Urinary bladder (tissue), 4 donors: Measurements from ENCODE around the gene CDC42BPA. TPM values are rescaled to one million over a fixed set of nuclear protein-coding genes. Genes with fewer than 3 reads are reported as not detected.

ENCODE experiments used
- DNase-seq: peaks from one replicate; pipeline ENCODE4 v3.0.0-alpha.2; 2015; ENCODE audit errors: extremely low spot score
- H3K27ac ChIP-seq: one replicate; pipeline ENCODE4 v1.5.1; 2013; ENCODE audit warnings: low read depth, mild to moderate bottlenecking, moderate library complexity
- H3K36me3 ChIP-seq: one replicate; pipeline ENCODE4 v1.6.1; 2013; ENCODE audit warnings: mild to moderate bottlenecking, moderate library complexity; ENCODE audit not compliant: insufficient read depth
- H3K4me1 ChIP-seq: one replicate; pipeline ENCODE4 v1.6.1; 2013; ENCODE audit warnings: mild to moderate bottlenecking, moderate library complexity; ENCODE audit not compliant: insufficient read depth
- H3K4me3 ChIP-seq: one replicate; pipeline ENCODE4 v1.5.1; 2013; ENCODE audit warnings: low read depth, low read length
- WGBS: extraction: QIAGEN DNeasy Blood & Tissue Kit; methylation state at CpG from one replicate; pipeline ENCODE4 v1.1.7; 2013; 5-methylcytosine and 5-hydroxymethylcytosine counted together
- polyA plus RNA-seq: library from polyadenylated mRNA; stranded (reverse); fragments of 200-250 nt; gene quantifications from one replicate; pipeline ENCODE4 v1.2.3, GENCODE V29; 2013
- total RNA-seq: library from RNA; depleted of rRNA; stranded (reverse); fragments of >200 nt; gene quantifications from one replicate; pipeline ENCODE4 v1.2.3, GENCODE V29; 2014
- donor health status: healthy with polysubstance abuse.
- donor health status: healthy.

The CDC42BPA gene
- total and polyA plus RNA-seq, 2 donors = 36.6 to 194 TPM

DNA sequence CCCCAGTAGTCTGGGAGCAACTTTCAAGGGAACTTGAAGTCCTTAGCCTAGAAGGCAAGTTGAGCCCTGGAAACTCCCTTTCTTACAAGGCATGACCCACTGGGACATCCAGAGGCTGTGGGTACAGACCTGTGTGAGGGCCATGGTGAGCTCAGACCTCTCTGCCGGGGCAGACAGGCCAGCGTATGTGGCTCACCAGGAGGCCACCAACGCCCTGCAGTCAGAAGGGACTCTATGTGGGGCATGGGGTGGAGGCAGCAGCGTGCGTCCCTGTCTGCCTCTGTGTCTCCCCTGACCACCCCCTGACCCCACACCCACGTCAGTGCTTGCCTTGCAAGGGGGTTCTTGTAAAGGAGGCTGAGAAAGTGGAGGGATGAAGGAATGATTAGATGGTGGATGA is 367.4 kb downstream of the CDC42BPA start:
- 80% methylated on average over 6 of the region's 6 CpGs for WGBS
- Histone ChIP-seq H3K4me3 (no peak overlapping the region), H3K27ac (no peak overlapping the region), H3K36me3 (no peaks in the 10 kb centered on the region), H3K4me1 (no peaks in the 10 kb centered on the region)
- DNase-seq = no peak

DNA sequence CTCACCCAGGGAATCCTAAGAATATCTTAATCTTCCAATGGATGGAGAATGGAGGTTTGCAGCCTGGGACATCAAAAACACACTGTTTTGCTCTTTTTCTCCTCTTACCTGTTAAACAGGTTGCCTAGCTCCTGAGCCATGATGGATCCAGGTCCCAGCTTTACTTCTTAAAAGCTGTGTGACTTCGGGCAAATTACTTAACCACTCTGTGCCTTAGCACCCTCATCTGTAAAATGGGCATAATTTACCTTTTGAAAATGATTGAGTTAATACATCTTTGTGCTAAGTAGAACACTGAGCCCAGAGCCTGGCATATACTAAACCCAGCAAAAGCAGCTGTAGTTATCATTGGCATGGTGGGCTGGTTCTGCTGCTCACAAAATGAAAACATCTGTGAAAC is 368.0 kb downstream of the CDC42BPA start:
- DNase-seq = no peak
- 98% methylated on average over 1 of the region's 1 CpG for WGBS
- H3K4me1 ChIP-seq = no peaks in the 10 kb centered on the region

DNA sequence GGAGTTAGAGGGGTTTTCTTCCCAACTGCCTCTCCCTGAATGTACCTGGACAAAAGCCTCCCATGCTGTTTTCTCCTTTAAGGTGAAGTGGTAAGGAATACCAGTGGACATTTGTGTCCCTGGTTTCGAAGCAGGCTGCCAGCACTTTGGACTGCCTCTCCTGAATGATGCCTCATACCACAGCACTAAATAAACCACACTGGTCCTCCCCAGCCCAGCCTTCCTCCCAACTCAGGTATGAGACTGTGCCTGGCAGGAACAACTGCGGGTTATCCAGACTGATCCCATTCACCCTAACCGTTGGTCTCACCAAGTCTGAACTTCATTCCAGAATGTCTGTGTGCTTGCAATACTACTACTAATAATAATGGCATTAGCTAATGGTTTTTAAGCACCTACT is 368.9 kb downstream of the CDC42BPA start:
- Histone ChIP-seq H3K27ac (no peak overlapping the region), H3K4me1 (no peaks in the 10 kb centered on the region), H3K4me3 (no peak overlapping the region), H3K36me3 (no peaks in the 10 kb centered on the region)
- no peak for DNase-seq
- 96% methylated on average over 3 of the region's 3 CpGs for WGBS

More for the DNA sequence above, 368.0 kb downstream of the CDC42BPA start:
- Histone ChIP-seq H3K27ac (no peak overlapping the region), H3K4me3 (no peak overlapping the region), H3K36me3 (no peaks in the 10 kb centered on the region)

- WGBS = 94% methylated on average over 15 of the region's 15 CpGs
- H3K4me1 ChIP-seq = no peaks in the 10 kb centered on the region
- no peak overlapping the region for H3K27ac ChIP-seq
- H3K4me3 ChIP-seq = no peak overlapping the region
- no peak for DNase-seq
- H3K36me3 ChIP-seq = no peaks in the 10 kb centered on the region
These were observed 369.3 kb downstream of the CDC42BPA start for GRCh38 chr1:226948996-226949395.

- H3K4me1 ChIP-seq = no peaks in the 10 kb centered on the region
- no peak for DNase-seq
- no peaks in the 10 kb centered on the region for H3K36me3 ChIP-seq
- WGBS = 97% methylated on average over 6 of the region's 6 CpGs
- H3K27ac ChIP-seq = no peak overlapping the region
- H3K4me3 ChIP-seq = no peak overlapping the region
These were observed 369.8 kb downstream of the CDC42BPA start for GRCh38 chr1:226948480-226948879.

GRCh38 chr1:226948051-226948450 is 370.2 kb downstream of the CDC42BPA start:
- no peak overlapping the region for H3K4me3 ChIP-seq
- no peaks in the 10 kb centered on the region for H3K36me3 ChIP-seq
- no peaks in the 10 kb centered on the region for H3K4me1 ChIP-seq
- no peak overlapping the region for H3K27ac ChIP-seq
- 91% methylated on average over 2 of the region's 2 CpGs for WGBS
- DNase-seq = no peak

DNA sequence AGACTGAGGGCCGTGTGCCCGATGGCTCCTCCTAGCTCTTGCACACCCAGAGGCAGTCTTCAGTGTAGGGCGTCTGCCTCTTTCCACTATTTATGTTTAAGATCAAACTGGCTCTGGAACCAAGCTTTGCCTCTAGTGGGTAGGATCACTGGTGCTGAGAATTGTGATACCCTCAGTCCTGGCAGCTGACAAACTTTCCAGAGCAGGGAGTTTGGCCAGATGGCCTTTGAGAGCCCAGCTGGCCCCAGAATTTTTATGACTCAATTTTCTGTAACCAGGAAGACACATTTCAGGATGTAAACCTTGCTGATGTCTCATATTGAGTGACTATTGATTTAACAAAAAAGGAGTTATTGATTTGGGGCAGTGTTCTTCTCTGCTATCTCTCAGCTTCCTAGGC is 371.5 kb downstream of the CDC42BPA start:
- Histone ChIP-seq H3K27ac (no peak overlapping the region), H3K36me3 (no peaks in the 10 kb centered on the region)

GRCh38 chr1:226946285-226946684 is 372.0 kb downstream of the CDC42BPA start:
- Histone ChIP-seq H3K27ac (no peak overlapping the region), H3K36me3 (no peaks in the 10 kb centered on the region), H3K4me3 (no peak overlapping the region), H3K4me1 (no peaks in the 10 kb centered on the region)
- WGBS = 89% methylated on average over 9 of the region's 9 CpGs
- no peak for DNase-seq

More for the DNA sequence above, 371.5 kb downstream of the CDC42BPA start:
- Histone ChIP-seq H3K4me1 (no peaks in the 10 kb centered on the region), H3K4me3 (no peak overlapping the region)
- DNase-seq = no peak
- 71% methylated on average over 3 of the region's 3 CpGs for WGBS

GRCh38 chr1:226945858-226946245 is 372.4 kb downstream of the CDC42BPA start:
- Histone ChIP-seq H3K4me1 (no peaks in the 10 kb centered on the region), H3K36me3 (no peaks in the 10 kb centered on the region), H3K4me3 (no peak overlapping the region), H3K27ac (no peak overlapping the region)
- 77% methylated on average over 8 of the region's 8 CpGs for WGBS
- no peak for DNase-seq

GRCh38 chr1:226945106-226945857 is 373.0 kb downstream of the CDC42BPA start:
- Histone ChIP-seq H3K27ac (no peak overlapping the region), H3K4me3 (no peak overlapping the region), H3K4me1 (no peaks in the 10 kb centered on the region), H3K36me3 (no peaks in the 10 kb centered on the region)
- 60% methylated on average over 19 of the region's 19 CpGs for WGBS
- DNase-seq = no peak

DNA sequence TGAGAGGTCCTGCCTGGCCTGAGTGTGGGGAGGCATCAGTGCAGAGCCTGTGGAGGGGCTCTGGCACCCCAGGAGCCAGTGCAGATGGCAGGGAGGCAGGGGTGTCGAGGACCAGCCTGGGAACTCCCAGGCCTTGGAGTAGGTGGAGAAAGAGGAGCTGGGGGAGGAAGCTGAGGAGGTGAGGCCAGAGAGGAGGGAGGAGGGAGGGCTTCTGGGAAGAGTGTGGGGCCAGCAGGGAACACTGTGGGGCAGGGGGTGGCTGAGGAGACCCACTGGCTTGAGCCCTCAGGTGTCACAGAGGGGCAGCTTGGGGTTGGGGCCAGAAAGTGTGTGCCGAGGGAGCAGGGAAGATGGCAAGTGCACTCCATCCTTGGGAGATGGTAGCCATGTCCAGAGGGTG is 374.4 kb downstream of the CDC42BPA start:
- no peak for DNase-seq
- 87% methylated on average over 2 of the region's 2 CpGs for WGBS
- Histone ChIP-seq H3K4me1 (no peaks in the 10 kb centered on the region), H3K36me3 (no peaks in the 10 kb centered on the region), H3K27ac (no peak overlapping the region), H3K4me3 (no peak overlapping the region)

DNA sequence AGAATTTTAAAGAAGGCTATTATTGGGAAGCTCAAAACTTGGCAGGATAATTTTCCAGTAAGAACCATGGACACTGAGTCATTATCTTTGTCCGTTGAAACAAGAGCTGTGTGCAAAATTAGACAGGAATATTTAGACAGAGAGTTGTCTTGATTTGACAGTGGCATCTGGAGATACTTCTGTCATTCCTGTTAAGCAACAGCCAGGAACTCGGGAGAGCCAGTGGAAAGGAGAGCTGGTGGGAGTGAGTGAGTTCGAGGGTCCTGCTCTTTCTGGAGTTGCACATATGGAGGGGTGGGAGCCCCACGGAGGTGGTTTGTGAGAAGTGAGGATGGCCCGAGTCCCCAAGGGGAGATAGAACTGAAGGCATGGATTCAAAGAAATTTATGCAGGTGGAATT is 375.1 kb downstream of the CDC42BPA start:
- 70% methylated on average over 5 of the region's 5 CpGs for WGBS
- DNase-seq = no peak
- Histone ChIP-seq H3K27ac (no peak overlapping the region), H3K4me1 (no peaks in the 10 kb centered on the region), H3K36me3 (no peaks in the 10 kb centered on the region), H3K4me3 (no peak overlapping the region)

DNA sequence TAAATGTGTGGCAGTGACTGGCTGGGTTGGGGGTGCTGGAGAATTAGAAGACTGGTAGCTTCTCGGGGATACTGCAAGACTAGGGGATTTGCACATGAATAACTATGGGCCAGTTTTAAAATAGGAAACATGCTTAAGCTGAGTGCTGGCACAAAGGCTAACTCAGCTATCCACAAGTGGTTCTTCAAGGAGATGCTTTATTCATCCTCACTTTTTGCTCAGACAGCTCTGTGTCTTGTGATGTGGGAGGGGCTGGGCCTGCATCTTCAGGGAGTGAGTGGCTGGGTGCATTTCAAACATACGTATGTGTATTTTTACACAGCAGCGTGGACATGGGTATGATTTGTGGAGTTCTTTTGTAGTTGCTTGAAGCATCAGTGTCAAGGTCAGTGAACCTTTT is 375.9 kb downstream of the CDC42BPA start:
- H3K27ac ChIP-seq = no peak overlapping the region
- H3K36me3 ChIP-seq = no peaks in the 10 kb centered on the region
- 69% methylated on average over 3 of the region's 3 CpGs for WGBS
- DNase-seq = no peak
- H3K4me3 ChIP-seq = no peak overlapping the region
- H3K4me1 ChIP-seq = no peaks in the 10 kb centered on the region

DNA sequence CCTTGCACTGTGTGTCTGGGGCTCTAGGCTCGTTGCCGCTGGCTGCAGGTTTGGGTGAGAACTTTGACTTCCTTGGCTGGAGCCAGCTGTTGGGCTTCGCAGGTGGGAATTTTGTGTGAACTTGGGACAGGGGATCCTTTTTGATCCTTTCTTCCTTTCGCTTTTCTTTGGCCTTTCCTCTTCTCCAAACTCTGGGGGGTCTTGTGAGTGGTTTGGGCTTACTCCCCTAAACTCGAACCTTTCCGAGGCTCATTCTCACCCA is 377.6 kb downstream of the CDC42BPA start:
- no peaks in the 10 kb centered on the region for H3K36me3 ChIP-seq
- 38% methylated on average over 6 of the region's 6 CpGs for WGBS
- no peak for DNase-seq
- H3K4me3 ChIP-seq = peak overlapping the region; percentile 60
- H3K27ac ChIP-seq = no peak overlapping the region
- no peaks in the 10 kb centered on the region for H3K4me1 ChIP-seq
